Liver (tissue), 9 donors: ENCODE measurements around the gene MLLT6. TPM values are rescaled to one million over a fixed set of nuclear protein-coding genes. Genes with fewer than 3 reads are reported as not detected.

Experiments
- DNase-seq: peaks from one replicate; pipeline ENCODE4 v3.0.0-alpha.2; 2017; ENCODE audit warnings: low spot score
- H3K27ac ChIP-seq, 2 donors: one replicate each; pipeline ENCODE4 v1.7.0; 2013; ENCODE audit warnings: inconsistent platforms in 2 of 2, low read length in 2 of 2, control low read depth in 1 of 2, low read depth in 1 of 2, mild to moderate bottlenecking in 1 of 2
- H3K27me3 ChIP-seq, 4 donors: one replicate each; pipeline versions ENCODE4 v1.6.1 to v1.7.0; 2013; ENCODE audit warnings: low read length in 3 of 4, inconsistent platforms in 1 of 4, mild to moderate bottlenecking in 1 of 4, moderate library complexity in 1 of 4; ENCODE audit not compliant: control insufficient read depth in 4 of 4, insufficient read depth in 4 of 4
- H3K36me3 ChIP-seq, 4 donors: one replicate each; pipeline versions ENCODE4 v1.6.1 to v1.7.0; 2013; ENCODE audit warnings: low read length in 3 of 4, mild to moderate bottlenecking in 3 of 4, low read depth in 1 of 4, moderate library complexity in 1 of 4; ENCODE audit not compliant: control insufficient read depth in 4 of 4, insufficient read depth in 3 of 4
- H3K4me1 ChIP-seq, 4 donors: one replicate each; pipeline versions ENCODE4 v1.6.1 to v1.7.0; 2013; ENCODE audit warnings: low read length in 3 of 4, mild to moderate bottlenecking in 3 of 4, moderate library complexity in 1 of 4; ENCODE audit not compliant: control insufficient read depth in 4 of 4, insufficient read depth in 4 of 4
- H3K4me3 ChIP-seq, 3 donors: one replicate each; pipeline versions ENCODE4 v1.6.1 to v1.7.0; 2013; ENCODE audit warnings: low read length in 3 of 3, control low read depth in 1 of 3, low read depth in 1 of 3, mild to moderate bottlenecking in 1 of 3
- H3K9ac ChIP-seq, 2 donors: one replicate each; pipeline ENCODE4 v1.7.0; 2013; ENCODE audit warnings: low read length in 2 of 2, mild to moderate bottlenecking in 2 of 2, moderate library complexity in 2 of 2, control low read depth in 1 of 2, low read depth in 1 of 2
- H3K9me3 ChIP-seq, 4 donors: one replicate each; pipeline versions ENCODE4 v1.6.1 to v1.7.0; 2013; ENCODE audit warnings: low read length in 3 of 4; ENCODE audit not compliant: control insufficient read depth in 4 of 4
- ATF3 ChIP-seq: IDR thresholded peaks from 2 replicates; pipeline ENCODE4 v1.6.1; 2016; ENCODE audit warnings: antibody characterized with exemption
- CTCF ChIP-seq: fragments of 150-350 bp; IDR thresholded peaks from 2 replicates; pipeline ENCODE4 v1.5.1; 2017; ENCODE audit warnings: improper control_type of control experiment, low read depth, low read length; ENCODE audit not compliant: missing input control
- EGR1 ChIP-seq, 2 donors: IDR thresholded peaks; 2 replicates each; pipeline ENCODE4 v1.6.1; 2016 to 2018; ENCODE audit warnings: antibody characterized with exemption in 2 of 2, low read depth in 2 of 2
- FOXA1 ChIP-seq: IDR thresholded peaks from 2 replicates; pipeline ENCODE4 v1.6.1; 2016; ENCODE audit warnings: antibody characterized with exemption
- FOXA2 ChIP-seq: IDR thresholded peaks from 2 replicates; pipeline ENCODE4 v1.6.1; 2016; ENCODE audit warnings: antibody characterized with exemption
- GABPA ChIP-seq, 2 donors: IDR thresholded peaks in 1 of 2; conservative IDR thresholded peaks in 1 of 2; 2 replicates each; pipeline ENCODE4 v1.6.1; 2016; ENCODE audit warnings: antibody characterized with exemption in 2 of 2, mild to moderate bottlenecking in 1 of 2, moderate library complexity in 1 of 2
- HNF4A ChIP-seq, 2 donors: conservative IDR thresholded peaks; 2 replicates each; pipeline ENCODE4 v1.6.1; 2016; ENCODE audit warnings: antibody characterized with exemption in 2 of 2, mild to moderate bottlenecking in 2 of 2
- HNF4G ChIP-seq: IDR thresholded peaks from 2 replicates; pipeline ENCODE4 v1.6.1; 2016; ENCODE audit warnings: antibody characterized with exemption
- JUND ChIP-seq, 2 donors: IDR thresholded peaks; 2 replicates each; pipeline ENCODE4 v1.6.1; 2016; ENCODE audit warnings: antibody characterized with exemption in 2 of 2
- MAX ChIP-seq: IDR thresholded peaks from 2 replicates; pipeline ENCODE4 v1.6.1; 2016; ENCODE audit warnings: antibody characterized with exemption
- NR2F2 ChIP-seq: IDR thresholded peaks from 2 replicates; pipeline ENCODE4 v1.6.1; 2016; ENCODE audit warnings: antibody characterized with exemption
- REST ChIP-seq: IDR thresholded peaks from 2 replicates; pipeline ENCODE4 v1.6.1; 2016; ENCODE audit warnings: antibody characterized with exemption, mild to moderate bottlenecking
- RXRA ChIP-seq, 2 donors: IDR thresholded peaks; 2 replicates each; pipeline ENCODE4 v1.6.1; 2017 to 2018; ENCODE audit warnings: antibody characterized with exemption in 2 of 2, mild to moderate bottlenecking in 1 of 2
- SP1 ChIP-seq: IDR thresholded peaks from 2 replicates; pipeline ENCODE4 v1.6.1; 2018; ENCODE audit warnings: antibody characterized with exemption, mild to moderate bottlenecking
- TAF1 ChIP-seq: conservative IDR thresholded peaks from 2 replicates; pipeline ENCODE4 v1.6.1; 2016; ENCODE audit warnings: antibody characterized with exemption, mild to moderate bottlenecking
- YY1 ChIP-seq: IDR thresholded peaks from 2 replicates; pipeline ENCODE4 v1.6.1; 2016; ENCODE audit warnings: antibody characterized with exemption, mild to moderate bottlenecking
- ZBTB33 ChIP-seq: IDR thresholded peaks from 2 replicates; pipeline ENCODE4 v1.6.1; 2016; ENCODE audit warnings: antibody characterized with exemption
- WGBS: extraction: QIAGEN DNeasy Blood & Tissue Kit; methylation state at CpG from one replicate; pipeline ENCODE4 v1.1.7; 2013; 5-methylcytosine and 5-hydroxymethylcytosine counted together
- polyA plus RNA-seq, 2 donors: library from polyadenylated mRNA; stranded (reverse) in 1 of 2; unstranded in 1 of 2; fragments of 200-250 nt in 1 of 2; fragments of >200 nt in 1 of 2; fragmentation: Nextera tagmentation in 1 of 2; extraction: Ambion mirVana in 1 of 2; gene quantifications; one replicate each; pipeline versions ENCODE4 v1.2.1 to v1.2.3, GENCODE V29; 2013 to 2015
- total RNA-seq, 2 donors: library from RNA; depleted of rRNA; stranded (reverse); fragments of >200 nt; gene quantifications; one replicate each; pipeline ENCODE4 v1.2.3, GENCODE V29; 2014
- donor health status: healthy.
- donor health status: healthy.
- donor health status: healthy.
- donor health status: healthy.
- donor health status: healthy.

Gene MLLT6
- total and polyA plus RNA-seq, 4 donors, result 3.3 to 22.8 (median 8.1) TPM

GRCh38 chr17:38743556-38744171 is 38.6 kb downstream of the MLLT6 start:
- Histone ChIP-seq H3K27ac (no peak overlapping the region), H3K4me1 (peaks cover 8 to 34% (median 17%) of the 10 kb centered on the region in 4 donors), H3K27me3 (no peaks in the 10 kb centered on the region), H3K9me3 (no peaks in the 10 kb centered on the region), H3K4me3 (no peak overlapping the region), H3K9ac (no peak overlapping the region), H3K36me3 (no peaks in the 10 kb centered on the region)
- TF ChIP-seq YY1, result no peak
- no peak for TF ChIP-seq HNF4A (conservative IDR thresholded peaks at IDR 0.05)
- TF ChIP-seq JUND (IDR thresholded peaks at IDR 0.05), result no peak
- TF ChIP-seq SP1, result no peak
- no peak for TF ChIP-seq FOXA2
- TF ChIP-seq ATF3, result no peak
- no peak for TF ChIP-seq NR2F2
- TF ChIP-seq HNF4G, result no peak
- no peak for TF ChIP-seq ZBTB33
- TF ChIP-seq EGR1 (IDR thresholded peaks at IDR 0.05; ENCODE audit: low read depth in 2 of 2), result no peak
- TF ChIP-seq FOXA1, result no peak
- no peak for TF ChIP-seq REST
- no peak for TF ChIP-seq GABPA (IDR thresholded peaks at IDR 0.05 in 1 of 2, conservative IDR thresholded peaks at IDR 0.05 in 1 of 2)
- TF ChIP-seq CTCF, result no peak
- no peak for DNase-seq
- WGBS, result 78% methylated on average over 4 of the region's 4 CpGs

GRCh38 chr17:38745545-38745944 is 40.5 kb downstream of the MLLT6 start:
- DNase-seq, result no peak
- H3K27ac ChIP-seq, result no peak overlapping the region
- no peaks in the 10 kb centered on the region for H3K36me3 ChIP-seq
- WGBS, result 62% methylated on average over 4 of the region's 4 CpGs
- H3K27me3 ChIP-seq, result no peaks in the 10 kb centered on the region
- peaks cover 17 to 51% (median 35%) of the 10 kb centered on the region in 4 donors for H3K4me1 ChIP-seq
- no peak overlapping the region for H3K9ac ChIP-seq
- no peak overlapping the region for H3K4me3 ChIP-seq
- H3K9me3 ChIP-seq, result no peaks in the 10 kb centered on the region
- TF ChIP-seq CTCF (no peak), EGR1 (IDR thresholded peaks at IDR 0.05; ENCODE audit: low read depth in 2 of 2) (no peak), RXRA (IDR thresholded peaks at IDR 0.05) (no peak), SP1 (no peak), ATF3 (no peak), HNF4G (no peak), GABPA (IDR thresholded peaks at IDR 0.05 in 1 of 2, conservative IDR thresholded peaks at IDR 0.05 in 1 of 2) (no peak), TAF1 (no peak), REST (no peak), FOXA2 (no peak), MAX (no peak)
